Prostate gland (tissue), 2 donors: ENCODE data around the gene PROKR1. TPM values are rescaled to one million over a fixed set of nuclear protein-coding genes. Genes with fewer than 3 reads are reported as not detected.

Experiments used
- DNase-seq: peaks from one replicate; pipeline ENCODE4 v3.0.0-alpha.2; 2019; ENCODE audit warnings: low spot score
- H3K27ac ChIP-seq, 2 donors: fragments of 200-600 bp; sonication (generic); 2 replicates each; pipeline ENCODE4 v1.5.1; 2017 to 2019
- H3K27me3 ChIP-seq: fragments of 200-600 bp; sonication (generic); replicated peaks from 2 replicates; pipeline ENCODE4 v1.5.1; 2019; ENCODE audit not compliant: insufficient read depth
- H3K36me3 ChIP-seq, 2 donors: fragments of 200-600 bp; sonication (generic); 1 replicate in 1 of 2; 2 replicates in 1 of 2; pipeline versions ENCODE4 v1.5.1 to v1.8.1; 2017 to 2019
- H3K4me1 ChIP-seq: fragments of 200-600 bp; sonication (generic); replicated peaks from 2 replicates; pipeline ENCODE4 v1.5.1; 2019
- H3K4me3 ChIP-seq, 2 donors: fragments of 200-600 bp; sonication (generic); 2 replicates each; pipeline ENCODE4 v1.5.1; 2017 to 2019
- H3K9me3 ChIP-seq: fragments of 200-600 bp; sonication (generic); 2 replicates; pipeline ENCODE4 v1.5.1; 2017
- CTCF ChIP-seq, 4 experiments: fragments of 200-600 bp in 2 of 4; fragments of 450-650 bp in 2 of 4; sonication (generic) in 2 of 4; IDR thresholded peaks; 1 replicate in 3 of 4; 2 replicates in 1 of 4; pipeline ENCODE4 v1.5.1; 2016 to 2019; ENCODE audit warnings: antibody characterized with exemption in 4 of 4, mild to moderate bottlenecking in 2 of 4, moderate library complexity in 2 of 4
- POLR2A ChIP-seq: fragments of 450-650 bp; IDR thresholded peaks from one replicate; pipeline ENCODE4 v1.6.1; 2016; ENCODE audit warnings: antibody characterized with exemption, mild to moderate bottlenecking
- POLR2AphosphoS5 ChIP-seq: sonication (generic); formaldehyde crosslinking; IDR thresholded peaks from one replicate; pipeline ENCODE4 v1.6.1; 2017; ENCODE audit warnings: antibody characterized with exemption
- WGBS: methylation state at CpG from one replicate; pipeline ENCODE4 v1.1.5; 2018; 5-methylcytosine and 5-hydroxymethylcytosine counted together
- intact Hi-C: fragments of 100-400 bp; cut with DNase I; formaldehyde crosslinking; loops from one replicate; pipeline ENCODE4 v1.14.2; 2022
- total RNA-seq, 2 donors: library from RNA; depleted of rRNA; stranded (reverse); fragments of >200 nt; gene quantifications; one replicate each; pipeline ENCODE4 v1.1.0, GENCODE V29; 2016

PROKR1 gene
- total RNA-seq, 2 donors from 2014 or later: 0.40 TPM; not detected in 1

- no peaks in the 10 kb centered on the region for H3K4me1 ChIP-seq
- no peak for TF ChIP-seq POLR2A
- no peak for TF ChIP-seq CTCF (IDR thresholded peaks at IDR 0.05)
- TF ChIP-seq POLR2AphosphoS5: no peak
- WGBS: 94% methylated on average over 1 of the region's 1 CpG
- no peaks in the 10 kb centered on the region for H3K9me3 ChIP-seq
- no peaks in the 10 kb centered on the region for H3K27me3 ChIP-seq
- intact Hi-C loops: no loop called here
- H3K4me3 ChIP-seq: no peak overlapping the region
- H3K36me3 ChIP-seq: no peaks in the 10 kb centered on the region
- DNase-seq: no peak
- no peak overlapping the region for H3K27ac ChIP-seq
Observed at GRCh38 chr2:68603059-68603458, 40.3 kb upstream of the PROKR1 start.

- Histone ChIP-seq H3K36me3 (no peaks in the 10 kb centered on the region), H3K4me3 (no peak overlapping the region), H3K27me3 (no peaks in the 10 kb centered on the region), H3K9me3 (no peaks in the 10 kb centered on the region), H3K4me1 (no peaks in the 10 kb centered on the region), H3K27ac (no peak overlapping the region)
- TF ChIP-seq POLR2A (no peak), CTCF (IDR thresholded peaks at IDR 0.05) (no peak), POLR2AphosphoS5 (no peak)
- 92% methylated on average over 3 of the region's 3 CpGs for WGBS
- DNase-seq: no peak
- intact Hi-C loops: no loop called here
Observed at GRCh38 chr2:68604077-68604476, 39.3 kb upstream of the PROKR1 start.

- no peaks in the 10 kb centered on the region for H3K4me1 ChIP-seq
- no peaks in the 10 kb centered on the region for H3K36me3 ChIP-seq
- 92% methylated on average over 1 of the region's 1 CpG for WGBS
- no peak overlapping the region for H3K4me3 ChIP-seq
- TF ChIP-seq CTCF (IDR thresholded peaks at IDR 0.05) (no peak), POLR2A (no peak)
- intact Hi-C loops: no loop called here
- H3K27ac ChIP-seq: no peak overlapping the region
- no peaks in the 10 kb centered on the region for H3K9me3 ChIP-seq
- no peak for DNase-seq
- no peaks in the 10 kb centered on the region for H3K27me3 ChIP-seq
Observed at GRCh38 chr2:68605939-68606338, 37.4 kb upstream of the PROKR1 start.

- no peaks in the 10 kb centered on the region for H3K36me3 ChIP-seq
- H3K4me1 ChIP-seq: no peaks in the 10 kb centered on the region
- no peak overlapping the region for H3K27ac ChIP-seq
- TF ChIP-seq CTCF (IDR thresholded peaks at IDR 0.05) (no peak), POLR2AphosphoS5 (no peak), POLR2A (no peak)
- no peaks in the 10 kb centered on the region for H3K9me3 ChIP-seq
- 95% methylated on average over 4 of the region's 4 CpGs for WGBS
- no peak for DNase-seq
- H3K4me3 ChIP-seq: no peak overlapping the region
- intact Hi-C loops: no loop called here
- H3K27me3 ChIP-seq: no peaks in the 10 kb centered on the region
Observed at GRCh38 chr2:68606759-68607158, 36.6 kb upstream of the PROKR1 start.

- Histone ChIP-seq H3K27ac (no peak overlapping the region), H3K27me3 (no peaks in the 10 kb centered on the region), H3K4me1 (no peaks in the 10 kb centered on the region), H3K4me3 (no peak overlapping the region), H3K36me3 (no peaks in the 10 kb centered on the region), H3K9me3 (no peaks in the 10 kb centered on the region)
- DNase-seq: no peak
- TF ChIP-seq CTCF (IDR thresholded peaks at IDR 0.05) (no peak), POLR2AphosphoS5 (no peak), POLR2A (no peak)
- intact Hi-C loops: no loop called here
Observed at GRCh38 chr2:68607837-68608236, 35.5 kb upstream of the PROKR1 start.
